GM19455 (cell line): ENCODE results near the gene ALDH9A1.
"Not testable (repeated sequence)": the region's sequence is repeated elsewhere in the genome, so short reads cannot be mapped to it uniquely, and the experiment has no call there.

Experiments
- ATAC-seq: cut with Tn5 transposase; IDR thresholded peaks from one replicate; pipeline ENCODE4 v1.9.1; 2021; ENCODE audit not compliant: unreplicated experiment

Gene ALDH9A1

DNA sequence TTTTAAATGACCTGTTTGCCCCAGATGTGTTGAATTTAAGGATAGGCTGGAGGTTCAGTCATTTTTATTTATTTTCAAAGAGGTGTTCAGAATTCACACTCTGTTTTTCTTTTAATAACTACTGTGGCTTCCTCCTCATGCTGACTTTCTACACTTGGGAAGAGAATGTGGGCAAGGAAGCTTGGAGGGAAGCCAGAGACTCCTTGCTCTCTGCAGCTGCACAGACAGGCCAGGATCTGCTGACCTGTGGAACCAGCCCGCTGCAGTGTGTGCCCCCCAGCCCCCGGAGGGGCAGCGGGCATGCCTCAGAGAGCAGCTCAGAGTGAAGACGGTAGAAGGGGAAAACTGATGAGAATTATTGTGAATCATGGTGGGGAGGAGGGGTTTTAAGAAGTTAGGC is 50.4 kb downstream of the ALDH9A1 start:
- ATAC-seq, result no peak

DNA sequence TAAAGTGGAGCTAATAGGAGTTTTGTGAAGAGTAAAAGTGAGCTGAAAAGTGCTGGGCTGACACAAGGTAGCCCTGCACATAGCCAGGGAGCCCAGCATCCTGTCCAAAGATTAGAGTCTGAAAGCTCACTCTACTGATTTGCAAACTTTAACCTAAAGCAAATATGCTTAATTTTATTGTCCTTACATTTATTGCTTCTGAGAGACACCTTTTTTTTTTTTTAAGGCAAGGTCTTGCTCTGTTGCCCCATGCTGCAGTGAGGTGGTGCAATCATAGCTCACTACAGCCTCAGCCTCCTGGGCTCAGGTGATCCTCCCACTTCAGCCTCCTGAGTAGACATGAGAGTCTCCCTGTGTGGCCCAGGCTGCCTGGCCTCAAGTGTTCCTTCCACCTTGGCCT is 50.8 kb downstream of the ALDH9A1 start:
- ATAC-seq, result no peak

- no peak for ATAC-seq
These were observed 52.6 kb downstream of the ALDH9A1 start for GRCh38 chr1:165645654-165646366.

DNA sequence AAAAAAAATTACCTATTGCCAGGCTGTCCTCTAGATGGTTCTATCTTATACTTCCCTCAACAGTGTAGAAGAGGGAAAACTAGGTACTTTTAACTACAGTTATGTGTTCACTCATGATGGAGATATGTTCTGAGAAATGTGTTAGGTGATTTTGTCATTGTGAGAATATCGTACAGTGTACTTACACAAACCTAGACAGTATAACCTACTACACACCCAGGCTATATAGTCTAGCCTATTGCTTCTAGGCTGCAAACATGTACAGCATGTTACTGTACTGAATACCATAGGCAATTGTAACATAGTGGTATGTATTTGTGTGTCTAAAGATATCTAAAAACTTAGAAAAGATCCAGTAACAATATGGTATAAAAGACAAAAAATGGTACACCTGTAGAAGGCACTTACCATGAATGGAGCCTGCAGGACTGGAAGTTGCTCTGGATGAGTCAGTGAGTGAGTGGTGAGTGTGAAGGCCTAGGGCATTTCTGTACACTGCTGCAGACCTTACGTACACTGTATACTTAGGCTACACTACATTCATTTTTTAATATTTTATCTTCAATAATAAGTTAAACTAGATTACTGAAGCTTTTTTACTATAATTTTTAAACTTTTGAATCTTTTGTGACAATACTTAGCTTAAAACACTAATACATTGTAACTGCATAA is 54.2 kb downstream of the ALDH9A1 start:
- ATAC-seq, result no peak

DNA sequence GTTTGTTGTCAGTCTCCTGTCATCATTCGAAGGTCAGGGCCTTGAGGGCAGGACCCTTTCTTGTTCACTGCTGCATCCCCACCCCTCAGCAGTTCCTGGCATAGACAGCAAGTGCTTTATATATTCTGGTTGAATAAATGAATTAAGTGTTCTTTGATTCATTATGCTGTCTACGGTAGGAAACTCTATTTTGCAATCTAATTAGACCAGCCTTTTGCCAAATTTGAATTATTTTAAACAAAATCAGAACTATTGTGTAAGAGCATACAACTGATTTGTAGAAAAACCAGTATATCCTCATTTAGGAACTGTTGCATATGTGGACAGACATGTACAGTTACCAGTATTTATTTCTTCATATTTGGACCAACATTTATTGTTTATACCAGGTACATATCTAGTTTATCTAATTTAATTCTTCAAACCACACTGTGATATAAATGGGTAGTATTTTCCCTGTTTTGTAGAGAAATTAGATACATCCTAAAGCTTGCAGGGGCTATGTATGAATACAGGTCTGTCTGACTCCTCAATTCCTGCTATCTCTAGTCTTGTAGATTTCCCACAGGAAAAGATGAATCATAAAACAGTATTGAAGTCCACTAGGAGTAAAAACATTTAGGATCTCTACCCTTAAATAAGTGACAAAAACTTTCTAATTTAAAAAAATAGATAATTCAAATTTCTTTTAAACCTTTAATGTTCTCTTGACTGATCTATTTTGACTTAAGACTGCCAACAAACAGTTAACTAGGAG is 57.0 kb downstream of the ALDH9A1 start:
- no peak for ATAC-seq

DNA sequence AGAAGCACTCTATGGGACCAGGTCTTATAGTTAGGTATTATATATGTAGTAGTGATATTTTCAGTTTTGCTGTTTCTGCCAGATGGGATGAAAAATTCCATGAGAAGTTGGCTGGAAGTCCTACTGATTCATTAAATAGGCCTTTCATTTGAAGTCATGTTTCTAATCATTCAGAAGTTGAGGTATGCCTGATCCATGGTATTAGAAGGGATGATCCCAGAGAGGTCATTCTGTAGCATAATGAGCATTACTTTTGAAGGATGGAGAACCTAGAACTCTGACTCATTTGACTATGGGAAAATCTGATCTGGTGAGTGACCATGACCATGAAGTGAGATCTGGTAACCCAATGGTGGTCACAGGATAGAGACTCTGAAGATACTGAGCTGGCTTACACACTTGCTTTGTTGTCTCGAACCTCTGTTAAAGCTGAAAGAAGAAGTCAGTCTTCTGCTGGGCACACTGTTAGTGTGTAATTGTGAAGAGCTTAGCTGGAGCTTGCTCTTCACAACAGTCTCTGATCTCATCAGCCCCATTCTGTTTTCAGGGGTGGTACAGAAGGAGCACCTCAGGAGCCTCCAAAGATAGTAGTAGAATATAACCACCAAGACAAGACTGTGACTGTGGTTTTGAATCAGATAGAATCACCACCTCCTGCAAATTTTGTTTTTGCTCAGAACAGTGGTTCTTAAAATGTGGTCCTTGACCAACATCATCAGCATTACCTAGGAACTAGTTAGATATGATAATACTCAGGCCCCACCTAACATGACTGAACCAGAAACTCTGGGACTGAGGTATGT is 58.3 kb downstream of the ALDH9A1 start:
- ATAC-seq, result no peak

DNA sequence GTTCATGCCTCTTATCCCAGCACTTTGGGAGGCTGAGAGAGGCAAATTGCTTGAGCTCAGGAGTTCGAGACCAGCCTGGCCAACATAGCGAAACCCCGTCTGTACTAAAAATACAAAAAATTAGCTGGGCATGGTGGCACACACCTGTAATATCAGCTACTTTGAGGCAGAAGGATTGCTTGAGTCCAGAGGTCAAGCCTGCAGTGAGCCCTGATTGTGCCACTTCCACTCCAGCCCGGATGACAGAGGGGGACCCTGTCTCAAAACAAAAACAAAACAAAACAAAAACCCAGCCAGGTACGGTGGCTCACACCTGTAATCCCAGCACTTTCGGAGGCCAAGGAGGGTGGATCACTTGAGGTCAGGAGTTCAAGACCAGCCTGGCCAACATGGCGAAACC is 60.2 kb downstream of the ALDH9A1 start:
- not testable (repeated sequence) for ATAC-seq

DNA sequence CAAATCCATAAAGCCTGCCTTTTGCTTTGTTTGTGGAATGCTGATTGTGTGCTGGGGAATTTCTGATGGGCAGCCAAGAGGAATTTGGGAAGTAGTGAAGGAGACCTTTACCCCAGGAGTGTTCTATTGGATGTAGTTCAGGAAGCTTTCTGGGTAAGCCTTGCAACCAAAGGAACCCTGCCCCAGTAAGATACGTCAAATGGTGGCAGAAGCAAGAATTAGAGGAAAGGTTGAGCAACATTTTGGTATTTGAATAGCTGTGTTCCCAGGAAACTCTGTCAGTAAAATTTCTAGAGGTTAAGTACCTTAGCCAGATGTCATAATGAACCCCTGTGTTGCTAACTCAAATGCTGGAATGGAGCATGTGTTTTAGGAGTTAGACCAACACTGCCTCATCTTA is 60.9 kb downstream of the ALDH9A1 start:
- ATAC-seq, result no peak

DNA sequence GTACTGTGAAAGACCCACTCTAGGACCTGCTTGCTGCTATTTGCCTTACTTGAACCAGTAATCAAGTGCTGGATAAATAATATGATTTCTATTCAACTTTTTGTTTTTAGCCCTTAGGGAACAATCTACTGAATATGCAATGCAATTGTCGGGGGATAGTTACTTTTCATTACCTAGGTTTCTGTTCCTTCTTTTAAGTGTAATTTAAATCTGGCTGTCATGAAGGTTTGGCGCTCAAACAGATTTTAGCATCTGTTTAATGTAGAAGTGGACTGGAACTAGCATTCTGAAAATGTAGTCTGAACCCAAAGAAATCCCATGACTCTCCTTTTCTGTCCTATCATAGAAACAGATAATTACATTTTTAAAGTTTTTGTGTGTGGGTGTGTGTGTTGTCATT is 62.5 kb downstream of the ALDH9A1 start:
- ATAC-seq, result no peak

DNA sequence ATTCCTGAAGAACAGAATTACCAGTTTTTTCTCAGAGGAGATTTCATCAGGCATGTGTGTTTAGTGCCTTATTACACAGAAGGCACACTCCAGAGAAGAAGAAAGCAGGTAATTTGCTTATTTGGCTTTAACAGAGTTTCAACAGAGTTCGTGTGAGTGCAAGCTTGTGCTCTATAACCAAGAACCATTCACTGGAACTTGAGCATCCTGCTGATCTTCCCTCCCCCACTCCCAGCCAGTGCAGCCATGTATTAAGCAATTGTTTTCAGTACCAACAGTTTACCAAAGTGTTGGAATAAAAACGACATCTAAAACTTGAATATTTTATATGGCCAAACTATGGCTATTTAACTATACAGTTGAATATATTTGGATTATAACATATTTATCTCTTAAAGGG is 63.0 kb downstream of the ALDH9A1 start:
- ATAC-seq, result no peak

DNA sequence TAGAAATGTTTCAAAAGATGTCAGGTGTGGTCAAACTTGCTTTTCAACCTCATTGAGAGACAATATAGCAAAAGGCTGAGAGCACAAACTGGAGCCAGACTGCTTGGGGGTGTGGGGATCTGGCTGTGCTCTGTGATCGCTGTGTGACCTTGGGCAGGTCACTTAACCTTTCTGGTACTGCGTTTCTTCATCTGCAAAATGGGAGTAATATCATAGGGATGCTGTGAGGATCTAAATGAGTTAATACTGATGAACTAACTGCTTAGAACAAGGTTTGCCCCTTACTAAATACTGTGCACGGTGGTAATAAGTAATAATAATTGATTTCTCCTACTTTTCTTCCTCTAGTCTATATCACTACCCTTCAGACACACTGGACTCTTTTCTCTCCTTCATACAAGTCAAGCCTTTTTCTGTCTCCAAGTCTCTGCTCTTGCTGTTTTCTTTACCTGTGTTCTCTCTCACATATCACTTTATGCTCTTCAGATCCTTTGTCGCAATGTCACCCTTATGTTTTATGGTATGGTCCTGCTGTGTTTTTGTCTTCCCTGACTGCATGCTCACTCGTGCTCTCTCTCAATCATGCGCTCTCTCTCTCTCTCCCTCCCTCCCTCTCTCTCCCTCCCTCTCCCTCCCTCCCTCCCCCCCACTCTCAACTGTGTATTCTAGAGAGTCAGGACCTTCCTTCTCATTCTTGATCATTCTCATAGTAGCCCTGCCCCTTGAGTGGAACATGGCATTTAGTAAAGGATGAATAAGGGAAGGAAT is 64.0 kb downstream of the ALDH9A1 start:
- no peak for ATAC-seq

DNA sequence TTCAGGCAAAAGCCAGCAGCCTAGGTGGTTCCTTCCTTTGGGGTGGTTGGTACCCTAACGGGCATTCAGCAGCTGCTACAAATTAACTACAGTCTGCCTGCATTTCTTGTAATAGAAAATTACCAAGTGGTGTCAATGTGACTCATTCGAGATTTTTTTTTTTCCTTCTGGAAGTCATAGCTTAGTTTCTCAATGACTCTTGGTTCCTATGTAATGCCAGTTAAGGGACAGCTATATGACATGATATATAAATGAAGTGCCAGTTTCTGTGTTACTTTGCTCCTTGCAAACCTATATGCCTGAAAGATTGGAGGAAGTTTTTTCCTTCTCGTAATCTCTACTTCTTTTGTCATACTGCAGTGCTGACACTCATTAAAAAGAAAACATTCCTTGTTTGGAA is 64.7 kb downstream of the ALDH9A1 start:
- no peak for ATAC-seq

DNA sequence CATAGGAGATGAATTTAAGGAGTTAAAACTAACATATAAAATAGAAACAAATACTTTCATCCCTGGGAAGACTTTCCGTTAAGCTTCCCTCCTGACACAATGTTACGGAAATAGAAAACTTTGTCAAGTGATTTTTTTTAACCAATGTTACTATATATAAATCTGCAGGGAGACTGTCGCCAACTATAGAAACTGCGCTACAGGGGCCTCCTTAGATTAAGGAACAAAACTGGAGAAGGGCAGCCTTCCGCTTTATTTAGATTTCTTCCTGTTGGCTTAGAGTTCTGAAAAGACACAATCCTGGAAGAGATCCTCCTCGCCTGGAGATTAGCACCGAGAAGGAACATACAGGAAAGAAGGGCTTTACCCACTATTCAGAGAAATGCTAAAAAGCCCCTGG is 65.9 kb downstream of the ALDH9A1 start:
- no peak for ATAC-seq

DNA sequence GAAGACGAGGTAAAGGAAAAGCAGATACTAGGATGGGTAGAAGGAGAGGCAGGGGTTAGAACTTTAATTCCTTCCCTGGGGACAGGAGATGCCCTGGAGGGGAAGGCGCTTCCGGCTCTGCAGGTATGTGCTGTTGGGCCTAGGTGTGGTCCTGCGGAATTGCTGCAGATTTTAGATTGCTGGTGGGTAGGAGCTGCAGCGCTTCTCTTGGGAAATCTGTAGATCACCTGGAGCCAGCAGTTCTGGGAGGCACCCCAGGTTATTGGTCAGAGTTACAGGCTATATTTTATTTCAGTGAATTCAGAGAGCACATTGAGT is 66.3 kb downstream of the ALDH9A1 start:
- ATAC-seq, result no peak

GRCh38 chr1:165631342-165632151 is 66.8 kb downstream of the ALDH9A1 start:
- ATAC-seq, result peak; percentile 33

DNA sequence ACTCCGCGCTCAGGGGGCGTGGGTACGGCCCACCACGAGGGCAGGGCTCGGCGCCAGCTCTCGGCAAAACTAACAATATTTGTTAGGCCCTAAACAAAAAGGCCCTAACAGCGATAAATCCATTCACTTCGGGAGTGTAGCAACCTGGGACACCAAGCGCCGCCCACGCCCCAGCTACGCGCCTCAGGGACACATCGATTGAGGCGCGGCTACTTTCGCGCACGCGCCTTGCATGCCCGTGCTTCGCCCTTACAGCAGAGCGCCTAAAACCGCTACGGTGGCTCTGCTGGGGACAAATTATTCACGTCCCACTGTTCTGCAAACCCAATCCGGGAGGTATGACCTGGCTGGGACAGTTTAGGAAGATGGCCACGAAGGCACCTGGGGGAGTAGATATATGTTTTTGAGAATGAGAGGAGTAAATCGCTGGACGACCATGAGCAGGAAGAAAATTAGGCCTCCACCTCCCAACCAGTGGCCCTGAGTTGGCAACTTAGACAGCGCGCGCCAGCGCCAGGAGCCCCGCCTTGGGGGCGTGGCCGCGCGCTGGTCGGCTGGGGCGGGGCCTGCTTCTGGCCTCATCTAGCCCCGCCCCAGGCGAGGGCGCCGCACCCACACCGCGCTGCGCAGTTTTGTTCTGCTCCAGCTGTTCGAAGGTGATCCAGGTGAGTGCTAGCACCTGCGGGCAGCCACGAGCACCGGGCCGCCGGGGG is 67.6 kb downstream of the ALDH9A1 start, which contains the start of gene MGST3:
Gene MGST3 (plus strand): TSS at position 606 of the 713 bp plus-strand sequence. CDS start 18,614 bp downstream, outside the sequence.
- ATAC-seq, result peak; percentile 88

- peak; percentile 1 for ATAC-seq
These were observed 68.3 kb downstream of the ALDH9A1 start for GRCh38 chr1:165629848-165630628.

DNA sequence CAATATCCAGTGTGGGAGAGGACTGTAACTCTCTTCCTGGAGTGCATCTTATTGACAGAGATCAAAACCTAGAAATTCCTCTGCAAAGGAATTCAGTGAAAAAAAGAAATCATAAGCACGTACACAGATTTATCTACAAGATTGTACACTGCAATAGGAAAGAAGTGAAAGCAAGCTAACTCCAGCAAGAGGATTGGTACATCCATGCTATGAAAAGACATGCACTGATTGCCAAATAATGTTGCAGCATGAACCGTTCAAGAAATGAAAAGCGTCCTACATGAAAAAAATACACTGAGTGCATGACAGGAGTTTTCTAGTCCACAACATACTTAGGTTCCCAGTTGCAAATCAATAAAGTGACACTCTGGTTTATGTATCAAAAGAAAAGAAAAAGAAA is 69.2 kb downstream of the ALDH9A1 start:
- ATAC-seq, result no peak
